Omental fat pad (tissue), 4 donors: Measurements from ENCODE around the gene TOX2. TPM values are rescaled to one million over a fixed set of nuclear protein-coding genes. Genes with fewer than 3 reads are reported as not detected.

Experiments
- ATAC-seq: fragments of 150-250 bp; one replicate; pipeline ENCODE4 v1.9.1; 2016; ENCODE audit warnings: mild to moderate bottlenecking, moderate library complexity; ENCODE audit not compliant: low FRiP score
- DNase-seq: peaks from one replicate; pipeline ENCODE4 v3.0.0-alpha.2; 2019; ENCODE audit warnings: low spot score
- total RNA-seq, 4 donors: library from RNA; depleted of rRNA; stranded (reverse); fragments of >200 nt; gene quantifications; one replicate each; pipeline ENCODE4 v1.1.0, GENCODE V29; 2016
- TF ChIP-seq, protein P1 (sequence below), 3 donors: fragments of 450-650 bp; IDR thresholded peaks; one replicate each; pipeline ENCODE4 v1.5.1; 2016 to 2017; ENCODE audit warnings: antibody characterized with exemption in 3 of 3, mild to moderate bottlenecking in 3 of 3, moderate library complexity in 2 of 3

Gene TOX2
- total RNA-seq, 4 donors from 2014 or later: 0.44 to 7.1 (median 1.0) TPM

DNA sequence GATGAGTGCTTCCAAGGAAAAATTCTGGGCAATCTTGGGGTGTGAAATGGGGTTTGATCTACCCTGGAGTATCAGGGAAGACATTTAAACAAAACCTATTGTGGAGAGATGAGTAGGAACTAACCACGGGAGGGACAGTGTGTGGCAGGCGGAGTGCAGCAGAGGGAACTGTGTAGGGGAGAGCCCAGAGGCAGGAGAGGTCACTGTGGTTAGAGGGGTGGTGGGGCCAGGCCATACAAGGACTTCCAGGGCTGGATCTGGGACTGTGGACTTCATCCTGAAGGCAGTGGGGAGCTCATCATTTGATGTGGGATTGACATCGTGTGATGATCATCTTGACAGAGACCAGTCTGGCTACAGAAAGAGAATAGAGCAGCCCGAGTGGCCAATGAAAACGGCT lies 89.0 kb downstream of the TOX2 start:
- TF ChIP-seq, protein P1, sequence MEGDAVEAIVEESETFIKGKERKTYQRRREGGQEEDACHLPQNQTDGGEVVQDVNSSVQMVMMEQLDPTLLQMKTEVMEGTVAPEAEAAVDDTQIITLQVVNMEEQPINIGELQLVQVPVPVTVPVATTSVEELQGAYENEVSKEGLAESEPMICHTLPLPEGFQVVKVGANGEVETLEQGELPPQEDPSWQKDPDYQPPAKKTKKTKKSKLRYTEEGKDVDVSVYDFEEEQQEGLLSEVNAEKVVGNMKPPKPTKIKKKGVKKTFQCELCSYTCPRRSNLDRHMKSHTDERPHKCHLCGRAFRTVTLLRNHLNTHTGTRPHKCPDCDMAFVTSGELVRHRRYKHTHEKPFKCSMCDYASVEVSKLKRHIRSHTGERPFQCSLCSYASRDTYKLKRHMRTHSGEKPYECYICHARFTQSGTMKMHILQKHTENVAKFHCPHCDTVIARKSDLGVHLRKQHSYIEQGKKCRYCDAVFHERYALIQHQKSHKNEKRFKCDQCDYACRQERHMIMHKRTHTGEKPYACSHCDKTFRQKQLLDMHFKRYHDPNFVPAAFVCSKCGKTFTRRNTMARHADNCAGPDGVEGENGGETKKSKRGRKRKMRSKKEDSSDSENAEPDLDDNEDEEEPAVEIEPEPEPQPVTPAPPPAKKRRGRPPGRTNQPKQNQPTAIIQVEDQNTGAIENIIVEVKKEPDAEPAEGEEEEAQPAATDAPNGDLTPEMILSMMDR (IDR thresholded peaks at IDR 0.05): no peak
- no peak for ATAC-seq
- no peak for DNase-seq

DNA sequence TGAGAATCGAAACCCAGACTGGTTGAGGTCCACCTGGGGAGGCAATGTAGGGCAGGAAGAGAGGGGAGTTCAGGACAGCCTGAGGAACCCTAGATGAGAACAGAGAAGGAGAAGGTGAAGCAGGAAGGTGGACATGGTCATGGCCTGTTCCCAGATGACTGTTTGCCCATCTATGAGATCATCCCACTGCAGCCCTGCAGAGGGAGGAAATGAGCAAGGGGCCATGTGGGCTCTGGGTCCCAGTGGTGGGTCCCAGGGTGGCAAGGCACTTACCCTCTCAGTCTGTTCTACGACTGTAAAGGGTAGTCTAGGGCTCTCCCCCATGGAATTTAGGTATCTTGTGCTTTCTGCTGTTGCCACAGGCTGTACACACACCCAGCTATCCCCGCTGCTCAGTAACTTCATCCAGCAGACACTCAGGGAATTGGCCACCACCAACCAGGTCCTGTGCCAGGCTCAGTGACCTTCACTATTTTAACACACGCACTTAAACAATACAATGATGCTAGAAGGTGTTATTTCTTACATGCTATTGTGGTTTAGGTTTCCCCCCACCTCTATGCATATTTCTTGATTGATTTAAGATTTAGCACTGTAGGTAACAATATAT lies 89.8 kb downstream of the TOX2 start:
- no peak for ATAC-seq
- no peak for DNase-seq
- TF ChIP-seq, protein P1 (IDR thresholded peaks at IDR 0.05): no peak

DNA sequence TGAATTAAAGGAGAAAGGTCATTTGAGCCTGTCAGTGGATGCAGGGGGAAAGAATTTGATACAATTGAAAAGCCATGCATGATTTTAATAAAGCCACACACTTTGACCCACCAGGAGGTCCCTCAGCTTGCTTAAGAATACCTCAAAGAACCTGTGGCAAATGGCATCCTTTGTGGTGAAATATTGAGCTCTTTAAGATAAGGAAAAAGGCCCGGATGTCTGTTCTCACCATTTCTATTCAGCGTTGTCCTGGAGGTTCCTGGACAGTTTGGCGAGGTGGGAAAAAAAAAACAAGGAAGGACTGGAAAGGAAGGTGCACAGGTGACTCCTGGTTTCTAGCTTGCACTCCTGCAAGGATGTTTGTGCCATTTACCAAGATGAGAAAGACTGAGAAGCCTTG lies 91.0 kb downstream of the TOX2 start:
- TF ChIP-seq, protein P1 (IDR thresholded peaks at IDR 0.05): no peak
- ATAC-seq (no peak), DNase-seq (no peak)

DNA sequence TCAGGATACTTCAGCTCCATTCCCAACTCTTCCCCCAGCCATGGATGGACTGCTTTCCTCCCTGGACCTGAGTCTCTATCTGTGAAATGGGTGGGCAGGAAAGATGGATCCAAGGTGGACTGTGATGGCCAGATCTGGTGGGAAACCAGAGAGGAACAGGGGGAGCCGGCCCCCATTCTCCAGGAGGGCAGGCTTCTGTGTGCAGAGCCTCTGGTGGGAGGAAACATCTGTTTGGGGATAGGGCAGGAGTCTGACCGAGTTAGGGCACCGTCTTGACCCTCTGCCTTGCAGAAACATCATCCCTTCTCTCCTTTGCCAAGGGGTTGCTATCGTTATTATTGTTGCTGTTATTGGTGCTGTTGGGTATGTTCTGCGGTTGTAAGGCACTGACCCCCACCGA lies 91.5 kb downstream of the TOX2 start:
- ATAC-seq: no peak
- TF ChIP-seq, protein P1 (IDR thresholded peaks at IDR 0.05): no peak

DNA sequence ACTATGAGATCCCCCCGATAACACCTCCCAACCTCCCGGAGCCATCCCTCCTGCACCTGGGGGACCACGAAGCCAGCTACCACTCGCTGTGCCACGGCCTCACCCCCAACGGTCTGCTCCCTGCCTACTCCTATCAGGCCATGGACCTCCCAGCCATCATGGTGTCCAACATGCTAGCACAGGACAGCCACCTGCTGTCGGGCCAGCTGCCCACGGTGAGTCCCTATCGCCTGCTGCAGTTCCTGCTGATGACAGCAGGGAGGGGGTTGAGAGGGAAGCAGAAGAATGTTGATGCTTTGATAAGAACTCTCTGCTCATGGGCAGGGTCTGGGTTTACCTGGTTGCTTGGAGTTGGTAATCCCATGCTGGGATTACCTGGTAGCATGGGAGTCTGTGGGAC lies 91.9 kb downstream of the TOX2 start:
- DNase-seq (no peak), ATAC-seq (no peak)
- TF ChIP-seq, protein P1 (IDR thresholded peaks at IDR 0.05): no peak

More for the DNA sequence above, 91.5 kb downstream of the TOX2 start:
- DNase-seq: no peak

DNA sequence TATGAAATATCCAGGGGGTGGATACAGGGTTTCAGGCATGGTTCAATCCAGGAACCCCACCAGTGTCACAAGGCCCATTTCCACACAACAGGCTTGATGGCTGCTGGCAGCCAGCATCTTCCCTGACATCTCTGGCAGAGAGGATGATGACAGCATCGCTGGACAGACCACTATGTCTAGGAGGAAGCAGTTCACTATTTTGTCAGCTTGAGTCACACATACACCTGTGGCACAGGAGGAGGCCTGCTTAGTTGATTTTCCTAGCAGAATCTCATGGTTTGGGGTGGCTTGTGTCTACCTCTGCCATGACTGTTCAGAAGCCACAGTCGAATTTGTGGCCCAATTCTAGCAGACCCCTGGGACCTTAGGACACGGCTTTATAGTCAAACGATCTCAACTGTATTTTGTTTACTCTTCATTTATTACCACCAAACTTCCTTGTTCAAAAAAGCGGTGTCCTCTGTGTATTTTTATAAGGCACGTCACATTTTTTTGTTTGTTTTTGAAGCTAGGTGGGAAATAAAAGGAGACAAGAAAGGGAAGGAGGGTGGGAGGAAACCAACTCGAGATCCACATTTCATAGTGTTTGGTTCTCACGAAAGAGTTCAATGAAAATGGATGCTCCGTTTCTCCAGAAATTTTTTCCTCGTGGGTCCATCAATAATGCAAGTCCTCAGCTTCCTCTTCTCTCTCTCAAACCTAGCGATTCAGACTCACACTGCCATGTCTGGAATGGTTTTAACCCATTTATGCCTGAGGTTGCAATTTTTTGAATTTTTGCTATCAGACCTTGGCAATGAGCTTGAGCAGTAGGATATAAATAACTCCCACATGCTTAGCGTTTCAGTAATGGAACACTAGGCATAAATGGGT lies 94.4 kb downstream of the TOX2 start:
- TF ChIP-seq, protein P1 (IDR thresholded peaks at IDR 0.05): no peak
- no peak for DNase-seq
- no peak for ATAC-seq

DNA sequence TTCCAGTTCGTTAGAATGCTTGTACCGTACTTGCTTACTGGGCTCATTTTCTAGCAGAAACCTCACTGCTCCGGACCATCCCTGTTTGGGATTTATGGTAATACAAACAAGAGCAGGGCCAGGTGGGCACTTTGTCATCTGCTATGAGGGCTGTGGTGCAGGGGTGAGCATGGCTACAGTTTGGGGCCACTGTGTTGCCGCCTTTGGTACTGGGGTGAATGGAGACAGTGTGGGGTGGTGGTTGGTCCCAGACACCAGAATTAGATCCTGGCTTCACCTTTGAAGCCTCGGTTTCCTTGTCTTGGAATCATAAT lies 95.0 kb downstream of the TOX2 start:
- DNase-seq: no peak
- no peak for ATAC-seq
- TF ChIP-seq, protein P1 (IDR thresholded peaks at IDR 0.05): no peak
